Lung (tissue), 12 donors: ENCODE results near the gene GTF2H4. TPM values are rescaled to one million over a fixed set of nuclear protein-coding genes. Genes with fewer than 3 reads are reported as not detected.
A peak's percentile ranks its signal among the peaks of the same experiment; 100 is the strongest.
"Not testable (repeated sequence)": the region's sequence is repeated elsewhere in the genome, so short reads cannot be mapped to it uniquely, and the experiment has no call there.

Experiments used
- ATAC-seq: fragments of 200-7000 bp; cut with Tn5 transposase; one replicate; pipeline ENCODE4 v1.9.1; 2020; ENCODE audit warnings: moderate number of reproducible peaks; ENCODE audit not compliant: insufficient read depth, low FRiP score
- DNase-seq, 3 donors: peaks; one replicate each; pipeline ENCODE4 v3.0.0-alpha.2; 2013 to 2017
- H3K27ac ChIP-seq, 2 donors: one replicate each; pipeline ENCODE4 v1.5.1; 2013; ENCODE audit warnings: mild to moderate bottlenecking in 2 of 2, moderate library complexity in 2 of 2, control low read depth in 1 of 2, inconsistent platforms in 1 of 2, low read depth in 1 of 2, low read length in 1 of 2
- H3K27me3 ChIP-seq, 3 donors: one replicate each; pipeline ENCODE4 v1.5.1; 2013; ENCODE audit warnings: low read length in 2 of 3; ENCODE audit not compliant: control insufficient read depth in 3 of 3, insufficient read depth in 3 of 3
- H3K36me3 ChIP-seq, 4 donors: one replicate each; pipeline ENCODE4 v1.5.1; 2013; ENCODE audit warnings: low read length in 4 of 4, mild to moderate bottlenecking in 1 of 4, moderate library complexity in 1 of 4; ENCODE audit not compliant: control insufficient read depth in 4 of 4, insufficient read depth in 4 of 4
- H3K4me1 ChIP-seq, 5 donors: one replicate each; pipeline ENCODE4 v1.5.1; 2013; ENCODE audit warnings: low read length in 5 of 5, mild to moderate bottlenecking in 2 of 5, moderate library complexity in 1 of 5; ENCODE audit not compliant: control insufficient read depth in 5 of 5, insufficient read depth in 5 of 5
- H3K4me3 ChIP-seq: one replicate; pipeline ENCODE4 v1.5.1; 2013; ENCODE audit warnings: mild to moderate bottlenecking, control low read depth, moderate library complexity
- H3K9ac ChIP-seq, 2 donors: one replicate each; pipeline ENCODE4 v1.5.1; 2013; ENCODE audit warnings: low read length in 2 of 2, control low read depth in 1 of 2; ENCODE audit not compliant: insufficient read depth in 1 of 2
- H3K9me3 ChIP-seq, 4 donors: one replicate each; pipeline ENCODE4 v1.5.1; 2013; ENCODE audit warnings: low read length in 3 of 4, mild to moderate bottlenecking in 1 of 4, moderate library complexity in 1 of 4; ENCODE audit not compliant: control insufficient read depth in 4 of 4, insufficient read depth in 3 of 4
- WGBS, 2 donors: extraction: QIAGEN DNeasy Blood & Tissue Kit; methylation state at CpG; one replicate each; pipeline ENCODE4 v1.1.7; 2013; 5-methylcytosine and 5-hydroxymethylcytosine counted together
- polyA plus RNA-seq, 2 donors: library from polyadenylated mRNA; stranded (reverse); fragments of 200-250 nt; gene quantifications; one replicate each; pipeline ENCODE4 v1.2.1, GENCODE V29; 2013
- total RNA-seq, 2 donors: library from RNA; depleted of rRNA in 1 of 2; stranded (reverse); fragments of >200 nt in 1 of 2; gene quantifications; one replicate each; pipeline ENCODE4 v1.2.1, GENCODE V29; 2014 to 2021
- TF ChIP-seq, protein P1 (sequence below): IDR thresholded peaks from 2 replicates; pipeline ENCODE4 v1.5.1; 2012; ENCODE audit warnings: mild to moderate bottlenecking; ENCODE audit errors: control extremely low read depth, extremely low read depth
- donor health status: control.
- donor health status: control.
- donor health status: Bipolar disorder and iron deficiency.
- donor health status: healthy.
- donor health status: DM: yes; HTN: yes; CAD: no.

The GTF2H4 gene
- total and polyA plus RNA-seq, 4 donors = 25.3 to 37.2 (median 31.1) TPM

DNA sequence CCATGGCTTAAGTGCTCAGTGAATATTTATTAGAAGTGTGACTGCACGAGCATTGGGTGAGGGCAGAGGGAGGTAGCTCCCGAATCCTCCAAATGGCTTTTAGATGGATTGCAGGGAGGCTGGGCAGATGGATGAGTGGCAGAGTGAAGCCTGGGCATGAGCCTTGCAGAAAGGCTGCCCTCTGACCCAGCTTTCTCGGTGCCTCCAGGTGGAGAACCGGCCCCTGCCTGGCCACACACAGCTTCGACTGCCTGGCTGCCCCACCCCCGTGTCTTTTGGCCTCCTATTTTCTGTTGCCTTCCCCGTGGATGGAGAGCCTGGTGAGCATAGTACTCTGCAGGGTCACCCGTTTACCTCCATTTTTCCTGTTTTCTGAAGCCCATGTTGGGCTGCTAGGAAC lies 9.5 kb downstream of the GTF2H4 start:
- H3K27ac ChIP-seq = no peak overlapping the region
- no peak overlapping the region for H3K4me3 ChIP-seq
- WGBS, 2 donors = 89 to 94% methylated on average over 8 of the region's 8 CpGs
- ATAC-seq = no peak
- no peak overlapping the region for H3K9ac ChIP-seq
- H3K36me3 ChIP-seq = peaks cover 7 to 34% (median 11%) of the 10 kb centered on the region in 4 donors
- DNase-seq = no peak
- TF ChIP-seq, protein P1, sequence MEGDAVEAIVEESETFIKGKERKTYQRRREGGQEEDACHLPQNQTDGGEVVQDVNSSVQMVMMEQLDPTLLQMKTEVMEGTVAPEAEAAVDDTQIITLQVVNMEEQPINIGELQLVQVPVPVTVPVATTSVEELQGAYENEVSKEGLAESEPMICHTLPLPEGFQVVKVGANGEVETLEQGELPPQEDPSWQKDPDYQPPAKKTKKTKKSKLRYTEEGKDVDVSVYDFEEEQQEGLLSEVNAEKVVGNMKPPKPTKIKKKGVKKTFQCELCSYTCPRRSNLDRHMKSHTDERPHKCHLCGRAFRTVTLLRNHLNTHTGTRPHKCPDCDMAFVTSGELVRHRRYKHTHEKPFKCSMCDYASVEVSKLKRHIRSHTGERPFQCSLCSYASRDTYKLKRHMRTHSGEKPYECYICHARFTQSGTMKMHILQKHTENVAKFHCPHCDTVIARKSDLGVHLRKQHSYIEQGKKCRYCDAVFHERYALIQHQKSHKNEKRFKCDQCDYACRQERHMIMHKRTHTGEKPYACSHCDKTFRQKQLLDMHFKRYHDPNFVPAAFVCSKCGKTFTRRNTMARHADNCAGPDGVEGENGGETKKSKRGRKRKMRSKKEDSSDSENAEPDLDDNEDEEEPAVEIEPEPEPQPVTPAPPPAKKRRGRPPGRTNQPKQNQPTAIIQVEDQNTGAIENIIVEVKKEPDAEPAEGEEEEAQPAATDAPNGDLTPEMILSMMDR = no peak
- H3K9me3 ChIP-seq = no peaks in the 10 kb centered on the region
- H3K27me3 ChIP-seq = no peaks in the 10 kb centered on the region
- peaks cover 0 to 21% (median 15%) of the 10 kb centered on the region in 5 donors for H3K4me1 ChIP-seq

DNA sequence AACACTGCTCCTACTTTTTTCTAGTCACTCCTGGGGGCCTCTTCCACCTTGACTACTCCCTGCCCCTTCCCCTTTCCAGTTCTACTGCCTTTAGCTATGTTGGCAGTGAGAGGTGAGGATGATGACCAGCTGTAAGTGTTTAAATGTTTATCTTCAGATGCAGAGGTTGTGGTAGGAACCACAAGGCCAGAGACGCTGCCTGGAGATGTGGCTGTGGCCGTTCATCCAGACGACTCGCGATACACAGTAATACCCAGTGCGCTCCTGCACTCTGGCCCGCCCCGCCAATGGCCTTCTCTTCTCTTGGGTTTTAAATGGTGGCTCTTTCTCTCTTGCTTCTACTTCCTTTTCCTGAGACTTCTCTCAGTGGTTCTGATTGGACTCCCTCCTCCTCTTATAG lies 10.7 kb downstream of the GTF2H4 start:
- H3K9me3 ChIP-seq = no peaks in the 10 kb centered on the region
- H3K27me3 ChIP-seq = no peaks in the 10 kb centered on the region
- no peak overlapping the region for H3K27ac ChIP-seq
- no peak overlapping the region for H3K4me3 ChIP-seq
- peaks cover 0 to 16% (median 11%) of the 10 kb centered on the region in 5 donors for H3K4me1 ChIP-seq
- TF ChIP-seq, protein P1 = no peak
- DNase-seq (no peak), ATAC-seq (no peak)
- 83 to 90% methylated on average over 8 of the region's 8 CpGs for WGBS, 2 donors
- H3K36me3 ChIP-seq = peaks cover 7 to 46% (median 19%) of the 10 kb centered on the region in 4 donors
- H3K9ac ChIP-seq = no peak overlapping the region

DNA sequence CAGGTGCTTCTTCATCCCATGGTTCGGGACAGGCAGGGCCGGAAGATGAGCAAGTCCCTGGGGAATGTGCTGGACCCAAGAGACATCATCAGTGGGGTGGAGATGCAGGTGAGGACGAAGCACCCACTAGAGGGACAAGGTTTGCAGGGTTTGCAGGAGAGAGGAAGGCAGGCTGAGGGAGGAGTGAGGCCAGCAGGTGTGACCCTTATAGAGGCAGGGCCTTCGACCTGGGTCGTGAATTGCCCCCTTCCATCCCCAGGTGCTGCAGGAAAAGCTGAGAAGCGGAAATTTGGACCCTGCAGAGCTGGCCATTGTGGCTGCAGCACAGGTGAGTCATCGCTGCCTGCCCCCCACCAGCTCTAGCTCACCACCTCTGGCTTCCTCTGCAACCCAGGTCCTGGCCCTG lies 14.4 kb downstream of the GTF2H4 start:
- Histone ChIP-seq H3K27ac (no peak overlapping the region), H3K4me1 (no peaks in the 10 kb centered on the region), H3K36me3 (peaks cover 7 to 64% (median 21%) of the 10 kb centered on the region in 4 donors), H3K9me3 (peaks cover 0 to 3% (median 0%) of the 10 kb centered on the region in 4 donors), H3K9ac (no peak overlapping the region), H3K4me3 (no peak overlapping the region), H3K27me3 (no peaks in the 10 kb centered on the region)
- ATAC-seq (no peak), DNase-seq (no peak)
- WGBS, 2 donors = 93 to 94% methylated on average over 7 of the region's 7 CpGs
- TF ChIP-seq, protein P1 = no peak

DNA sequence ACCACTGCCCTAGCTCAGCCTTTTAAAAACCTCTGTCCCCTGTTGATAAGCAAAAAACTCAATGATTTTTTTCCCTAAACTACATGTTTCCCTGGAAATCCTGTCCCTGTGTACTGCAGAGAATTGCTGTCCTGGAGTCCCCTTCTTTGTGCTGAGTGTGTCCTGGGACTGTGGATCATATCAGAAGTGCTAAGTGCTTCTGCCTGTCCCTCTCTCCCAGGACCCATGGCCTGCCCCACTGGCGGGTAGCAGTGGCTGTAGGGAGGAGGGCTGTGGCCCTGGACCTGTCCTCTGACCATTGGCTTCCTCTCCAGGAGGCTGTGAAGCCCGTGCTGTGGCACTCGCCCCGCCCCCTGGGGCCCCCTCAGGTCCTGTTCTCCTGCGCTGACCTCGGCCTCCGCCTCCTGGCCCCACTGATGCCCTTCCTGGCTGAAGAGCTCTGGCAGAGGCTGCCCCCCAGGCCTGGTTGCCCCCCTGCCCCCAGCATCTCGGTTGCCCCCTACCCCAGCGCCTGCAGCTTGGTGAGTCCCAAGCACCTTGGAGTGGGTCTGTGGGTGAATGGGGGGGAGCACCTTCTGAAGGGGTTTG lies 16.1 kb downstream of the GTF2H4 start:
- not testable (repeated sequence) for H3K27me3 ChIP-seq, H3K9ac ChIP-seq, H3K4me3 ChIP-seq, H3K9me3 ChIP-seq, H3K4me1 ChIP-seq, ATAC-seq, DNase-seq
- peak overlapping the region in 1 of 2 donors; percentile 43 for H3K27ac ChIP-seq
- peaks cover 7 to 58% (median 21%) of the 10 kb centered on the region in 4 donors for H3K36me3 ChIP-seq
- 90% methylated on average over 9 of the region's 9 CpGs for WGBS, 2 donors
